Gastroesophageal sphincter (tissue), 3 donors: ENCODE results near the gene LSM2.

Experiments
- EP300 ChIP-seq: sonication (generic); formaldehyde crosslinking; IDR thresholded peaks from one replicate; pipeline ENCODE4 v1.6.1; 2017; ENCODE audit warnings: antibody characterized with exemption, mild to moderate bottlenecking
- POLR2A ChIP-seq, 2 donors: fragments of 450-650 bp; IDR thresholded peaks; one replicate each; pipeline ENCODE4 v1.6.1; 2017; ENCODE audit warnings: antibody characterized with exemption in 2 of 2, mild to moderate bottlenecking in 2 of 2, moderate library complexity in 1 of 2
- TF ChIP-seq, protein P1 (sequence below), 4 experiments: fragments of 200-600 bp in 2 of 4; fragments of 450-650 bp in 2 of 4; sonication (generic) in 1 of 4; IDR thresholded peaks; one replicate each; pipeline ENCODE4 v1.5.1; 2017 to 2019; ENCODE audit warnings: antibody characterized with exemption in 4 of 4, mild to moderate bottlenecking in 2 of 4, moderate library complexity in 2 of 4

DNA sequence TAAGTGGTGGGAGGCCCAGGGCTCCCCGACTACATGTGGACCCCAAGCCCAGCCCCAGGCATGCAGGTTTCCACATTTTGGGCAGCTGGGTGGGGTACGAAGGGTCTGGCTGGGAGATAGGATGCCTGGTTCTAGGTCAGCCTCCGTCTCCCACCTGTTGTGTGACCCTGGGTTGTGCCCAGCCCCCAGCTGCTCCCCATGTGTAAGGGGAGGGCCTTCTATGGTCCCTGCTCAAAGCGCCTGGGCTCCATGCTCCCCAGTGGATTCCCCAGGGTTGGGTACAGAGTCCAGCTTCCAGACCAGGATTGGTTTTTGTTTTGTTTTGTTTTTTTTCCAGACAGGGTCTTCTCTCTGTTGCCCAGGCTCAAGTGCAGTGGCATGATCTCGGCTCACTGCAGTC is 28.6 kb downstream of the LSM2 start:
- TF ChIP-seq POLR2A (IDR thresholded peaks at IDR 0.05), result no peak
- TF ChIP-seq, protein P1, sequence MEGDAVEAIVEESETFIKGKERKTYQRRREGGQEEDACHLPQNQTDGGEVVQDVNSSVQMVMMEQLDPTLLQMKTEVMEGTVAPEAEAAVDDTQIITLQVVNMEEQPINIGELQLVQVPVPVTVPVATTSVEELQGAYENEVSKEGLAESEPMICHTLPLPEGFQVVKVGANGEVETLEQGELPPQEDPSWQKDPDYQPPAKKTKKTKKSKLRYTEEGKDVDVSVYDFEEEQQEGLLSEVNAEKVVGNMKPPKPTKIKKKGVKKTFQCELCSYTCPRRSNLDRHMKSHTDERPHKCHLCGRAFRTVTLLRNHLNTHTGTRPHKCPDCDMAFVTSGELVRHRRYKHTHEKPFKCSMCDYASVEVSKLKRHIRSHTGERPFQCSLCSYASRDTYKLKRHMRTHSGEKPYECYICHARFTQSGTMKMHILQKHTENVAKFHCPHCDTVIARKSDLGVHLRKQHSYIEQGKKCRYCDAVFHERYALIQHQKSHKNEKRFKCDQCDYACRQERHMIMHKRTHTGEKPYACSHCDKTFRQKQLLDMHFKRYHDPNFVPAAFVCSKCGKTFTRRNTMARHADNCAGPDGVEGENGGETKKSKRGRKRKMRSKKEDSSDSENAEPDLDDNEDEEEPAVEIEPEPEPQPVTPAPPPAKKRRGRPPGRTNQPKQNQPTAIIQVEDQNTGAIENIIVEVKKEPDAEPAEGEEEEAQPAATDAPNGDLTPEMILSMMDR (IDR thresholded peaks at IDR 0.05), result no peak
- TF ChIP-seq EP300, result no peak
